GM23338 (cell line): ENCODE measurements around the gene CYP24A1. TPM values are rescaled to one million over a fixed set of nuclear protein-coding genes. Genes with fewer than 3 reads are reported as not detected.

Experiments used
- ATAC-seq: fragments of 200-7000 bp; cut with Tn5 transposase; 3 replicates; pipeline ENCODE4 v1.9.1; 2020
- DNase-seq: peaks from one replicate; pipeline ENCODE4 v3.0.0-alpha.2; 2015; ENCODE audit warnings: low spot score
- H2AFZ ChIP-seq: fragments of 200-600 bp; sonication (generic); 2 replicates; pipeline ENCODE4 v1.8.0; 2016; ENCODE audit warnings: antibody characterized with exemption, mild to moderate bottlenecking, moderate library complexity
- H3F3A ChIP-seq: fragments of 200-600 bp; sonication (generic); replicated peaks from 2 replicates; pipeline ENCODE4 v1.8.0; 2017; ENCODE audit warnings: antibody characterized with exemption, mixed run types, low read depth
- H3K27ac ChIP-seq: fragments of 200-600 bp; sonication (generic); 2 replicates; pipeline ENCODE4 v1.6.1; 2016; ENCODE audit warnings: low read depth
- H3K27me3 ChIP-seq: fragments of 200-600 bp; sonication (generic); 2 replicates; pipeline ENCODE4 v1.8.0; 2016; ENCODE audit warnings: mild to moderate bottlenecking, mixed run types, moderate library complexity; ENCODE audit not compliant: insufficient read depth
- H3K36me3 ChIP-seq: fragments of 200-600 bp; sonication (generic); 2 replicates; pipeline ENCODE4 v1.8.0; 2016; ENCODE audit warnings: mild to moderate bottlenecking; ENCODE audit not compliant: insufficient read depth
- H3K4me1 ChIP-seq: fragments of 200-600 bp; sonication (generic); 2 replicates; pipeline ENCODE4 v1.8.0; 2016; ENCODE audit warnings: mild to moderate bottlenecking, moderate library complexity; ENCODE audit not compliant: insufficient read depth
- H3K4me2 ChIP-seq: fragments of 200-600 bp; sonication (generic); 2 replicates; pipeline ENCODE4 v1.7.1; 2017; ENCODE audit warnings: mixed run types
- H3K4me3 ChIP-seq: fragments of 200-600 bp; sonication (generic); 2 replicates; pipeline ENCODE4 v1.6.1; 2016; ENCODE audit warnings: mixed run types
- H3K79me2 ChIP-seq: fragments of 200-600 bp; sonication (generic); replicated peaks from 2 replicates; pipeline ENCODE4 v1.8.0; 2017; ENCODE audit warnings: mild to moderate bottlenecking; ENCODE audit not compliant: insufficient read depth
- H3K9me2 ChIP-seq: fragments of 200-600 bp; sonication (generic); 2 replicates; pipeline ENCODE4 v1.8.0; 2017; ENCODE audit not compliant: insufficient read depth
- H4K20me1 ChIP-seq: fragments of 200-600 bp; sonication (generic); replicated peaks from 2 replicates; pipeline ENCODE4 v1.8.0; 2017; ENCODE audit warnings: mild to moderate bottlenecking; ENCODE audit not compliant: insufficient read depth
- H3K27ac Mint-ChIP-seq: 2 replicates; pipeline ENCODE4 v1.8.0; 2020; ENCODE audit warnings: inconsistent platforms, mild to moderate bottlenecking, moderate library complexity, mixed read lengths
- H3K27me3 Mint-ChIP-seq: 3 replicates; pipeline ENCODE4 v1.8.0; 2022; ENCODE audit warnings: low read depth, mild to moderate bottlenecking, moderate library complexity, mixed read lengths, inconsistent platforms; ENCODE audit not compliant: insufficient read depth, poor library complexity
- H3K36me3 Mint-ChIP-seq: 3 replicates; pipeline ENCODE4 v1.8.0; 2021; ENCODE audit warnings: low read depth, mild to moderate bottlenecking, inconsistent platforms, moderate library complexity, mixed read lengths
- H3K4me1 Mint-ChIP-seq: 3 replicates; pipeline ENCODE4 v1.8.0; 2020; ENCODE audit warnings: mild to moderate bottlenecking, inconsistent platforms, mixed read lengths
- H3K4me3 Mint-ChIP-seq: 3 replicates; pipeline ENCODE4 v1.8.0; 2021; ENCODE audit warnings: moderate library complexity, mild to moderate bottlenecking, inconsistent platforms, mixed read lengths
- H3K9me3 Mint-ChIP-seq: 3 replicates; pipeline ENCODE4 v1.8.0; 2020; ENCODE audit warnings: moderate library complexity, mild to moderate bottlenecking, inconsistent platforms, mixed read lengths
- ETS1 ChIP-seq: IDR thresholded peaks from 2 replicates; pipeline ENCODE4 v1.6.1; 2016; ENCODE audit warnings: antibody characterized with exemption
- EZH2 ChIP-seq: fragments of 200-600 bp; sonication (generic); IDR thresholded peaks from one replicate; pipeline ENCODE4 v1.8.0; 2017; ENCODE audit warnings: antibody characterized with exemption, mild to moderate bottlenecking, low read depth; ENCODE audit not compliant: unreplicated experiment
- EZH2phosphoT487 ChIP-seq: fragments of 200-600 bp; sonication (generic); IDR thresholded peaks from one replicate; pipeline ENCODE4 v1.8.1; 2018; ENCODE audit warnings: antibody characterized with exemption; ENCODE audit not compliant: unreplicated experiment
- POLR2AphosphoS5 ChIP-seq: IDR thresholded peaks from 2 replicates; pipeline ENCODE4 v1.6.1; 2016; ENCODE audit warnings: antibody characterized with exemption, low read depth
- STAT1 ChIP-seq: IDR thresholded peaks from one replicate; pipeline ENCODE4 v1.6.1; 2016; ENCODE audit warnings: antibody characterized with exemption; ENCODE audit not compliant: unreplicated experiment
- ZNF114 ChIP-seq: fragments of 250-450 bp; sonication (Bioruptor Pico); IDR thresholded peaks from 2 replicates; pipeline ENCODE4 v1.5.0; 2020; ENCODE audit warnings: mild to moderate bottlenecking, moderate library complexity
- ZNF462 ChIP-seq: fragments of 250-450 bp; sonication (Bioruptor Pico); IDR thresholded peaks from 2 replicates; pipeline ENCODE4 v1.5.0; 2020; ENCODE audit warnings: mild to moderate bottlenecking, moderate library complexity
- polyA plus RNA-seq: library from polyadenylated mRNA; unstranded; fragments of >200 nt; fragmentation: Nextera tagmentation; extraction: Ambion mirVana; gene quantifications from 2 replicates; pipeline ENCODE4 v1.2.1, GENCODE V29; 2016
- total RNA-seq: library from RNA; depleted of rRNA; stranded (reverse); fragments of >200 nt; shearing (Covaris generic); gene quantifications from 2 replicates; pipeline ENCODE4 v1.2.3, GENCODE V29; 2014
- TF ChIP-seq, protein P1 (sequence below), 2 experiments: fragments of 200-600 bp in 1 of 2; sonication (generic) in 1 of 2; conservative IDR thresholded peaks; 2 replicates each; pipeline versions ENCODE4 v1.5.1 to v1.6.1; 2016 to 2017; ENCODE audit warnings: antibody characterized with exemption in 2 of 2, low read depth in 2 of 2, mild to moderate bottlenecking in 2 of 2, moderate library complexity in 1 of 2

CYP24A1 gene
- total and polyA plus RNA-seq, 2 experiments from 2014 or later, result 0.10 TPM; not detected in 1

DNA sequence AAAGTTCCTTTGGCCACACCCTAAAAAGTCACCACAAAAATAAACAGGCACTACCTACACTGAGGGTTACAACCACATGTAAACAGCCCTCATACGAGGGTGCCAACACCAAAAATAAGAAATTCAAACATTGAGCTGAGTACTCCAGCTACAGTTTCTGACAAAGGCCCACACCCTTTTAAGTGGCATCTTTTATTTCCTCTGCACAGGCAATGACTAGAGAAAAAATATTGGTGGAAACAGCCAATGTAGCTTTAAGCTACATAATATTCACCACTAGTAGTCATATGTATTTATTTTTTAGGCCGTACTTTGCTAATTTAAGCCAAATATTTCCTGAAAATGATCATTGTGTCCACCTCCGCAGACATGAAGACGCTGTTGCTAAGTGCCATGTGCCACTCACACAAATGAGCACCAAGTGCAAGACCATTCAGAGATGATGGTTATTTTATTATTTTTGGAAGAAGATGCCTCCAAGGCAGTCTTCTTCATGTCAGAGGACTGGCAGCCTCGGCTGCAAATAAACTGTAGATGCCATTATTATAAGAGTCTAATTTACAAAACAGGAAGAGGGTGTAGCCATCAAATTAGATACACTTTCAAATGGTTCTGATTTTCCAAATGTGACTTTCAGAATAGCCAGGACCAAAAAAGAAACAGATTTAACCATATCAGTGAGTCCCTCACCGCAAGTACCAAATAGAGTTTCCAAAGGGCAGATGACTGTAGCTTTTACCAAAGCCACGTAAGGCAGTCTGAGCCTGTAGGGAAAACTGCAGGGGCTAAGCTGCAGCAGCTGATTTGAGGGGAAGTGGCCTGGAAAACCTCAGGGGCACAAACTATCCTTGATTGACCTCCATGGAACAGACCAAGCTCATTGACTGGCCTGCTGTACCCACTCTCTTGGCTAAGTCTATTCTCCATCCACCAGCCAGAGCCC lies 13.4 kb downstream of the CYP24A1 start (continued):
- TF ChIP-seq ZNF462, result no peak
- no peak for TF ChIP-seq POLR2AphosphoS5
- TF ChIP-seq ZNF114 (CRISPR knock-in tag), result no peak

DNA sequence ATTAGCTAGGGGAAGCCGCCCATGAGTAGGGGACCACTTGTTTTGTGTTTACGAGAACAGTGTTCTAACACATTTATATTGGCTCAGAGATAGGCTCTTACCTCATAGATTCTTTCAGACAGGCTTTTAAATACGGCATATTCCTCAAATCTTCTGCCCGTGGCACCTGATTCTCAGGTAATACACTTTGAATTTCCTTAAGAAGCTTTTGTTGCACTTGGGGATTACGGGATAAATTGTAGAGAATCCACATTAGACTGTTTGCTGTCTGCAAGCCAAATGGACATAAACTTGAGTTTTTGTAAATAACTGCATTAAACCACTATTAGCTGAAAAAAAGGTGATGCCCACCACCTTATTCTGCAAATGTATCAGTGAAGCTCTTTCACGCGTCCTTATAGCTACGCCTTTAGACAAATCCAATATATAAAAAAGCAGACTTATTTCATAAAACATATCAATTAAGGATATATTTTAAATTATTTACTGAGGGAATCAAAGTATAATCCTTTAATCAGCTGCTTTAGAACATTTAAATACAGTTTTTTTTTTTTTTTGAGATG lies 14.8 kb downstream of the CYP24A1 start:
- H3K4me1 Mint-ChIP-seq, result peaks cover 12% of the 10 kb centered on the region
- H3K4me3 ChIP-seq, result no peak overlapping the region
- no peaks in the 10 kb centered on the region for H3K36me3 Mint-ChIP-seq
- H4K20me1 ChIP-seq, result no peaks in the 10 kb centered on the region
- ATAC-seq (no peak), DNase-seq (no peak)
- no peaks in the 10 kb centered on the region for H3K36me3 ChIP-seq
- H3K4me2 ChIP-seq, result no peak overlapping the region
- H3K27ac ChIP-seq, result no peak overlapping the region
- no peak overlapping the region for H2AFZ ChIP-seq
- 0 out of 3 replicates have a peak, but pooled peaks cover under 1% of the 10 kb centered on the region for H3K9me3 Mint-ChIP-seq
- no peak overlapping the region for H3K4me3 Mint-ChIP-seq
- peaks cover 6% of the 10 kb centered on the region for H3K4me1 ChIP-seq
- peaks cover 4% of the 10 kb centered on the region for H3K27me3 Mint-ChIP-seq
- H3K9me2 ChIP-seq, result no peaks in the 10 kb centered on the region
- no peak overlapping the region for H3K27ac Mint-ChIP-seq
- H3K79me2 ChIP-seq, result no peaks in the 10 kb centered on the region
- no peaks in the 10 kb centered on the region for H3F3A ChIP-seq
- no peaks in the 10 kb centered on the region for H3K27me3 ChIP-seq
- no peak for TF ChIP-seq EZH2phosphoT487
- TF ChIP-seq, protein P1, sequence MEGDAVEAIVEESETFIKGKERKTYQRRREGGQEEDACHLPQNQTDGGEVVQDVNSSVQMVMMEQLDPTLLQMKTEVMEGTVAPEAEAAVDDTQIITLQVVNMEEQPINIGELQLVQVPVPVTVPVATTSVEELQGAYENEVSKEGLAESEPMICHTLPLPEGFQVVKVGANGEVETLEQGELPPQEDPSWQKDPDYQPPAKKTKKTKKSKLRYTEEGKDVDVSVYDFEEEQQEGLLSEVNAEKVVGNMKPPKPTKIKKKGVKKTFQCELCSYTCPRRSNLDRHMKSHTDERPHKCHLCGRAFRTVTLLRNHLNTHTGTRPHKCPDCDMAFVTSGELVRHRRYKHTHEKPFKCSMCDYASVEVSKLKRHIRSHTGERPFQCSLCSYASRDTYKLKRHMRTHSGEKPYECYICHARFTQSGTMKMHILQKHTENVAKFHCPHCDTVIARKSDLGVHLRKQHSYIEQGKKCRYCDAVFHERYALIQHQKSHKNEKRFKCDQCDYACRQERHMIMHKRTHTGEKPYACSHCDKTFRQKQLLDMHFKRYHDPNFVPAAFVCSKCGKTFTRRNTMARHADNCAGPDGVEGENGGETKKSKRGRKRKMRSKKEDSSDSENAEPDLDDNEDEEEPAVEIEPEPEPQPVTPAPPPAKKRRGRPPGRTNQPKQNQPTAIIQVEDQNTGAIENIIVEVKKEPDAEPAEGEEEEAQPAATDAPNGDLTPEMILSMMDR (conservative IDR thresholded peaks at IDR 0.05; ENCODE audit: low read depth in 2 of 2), result no peak
- no peak for TF ChIP-seq STAT1
- no peak for TF ChIP-seq POLR2AphosphoS5
- TF ChIP-seq ETS1, result no peak
- TF ChIP-seq EZH2, result no peak
